ENCODE data around the gene SPECC1L.

The SPECC1L gene

GRCh38 chr22:24431309-24432034 lies 160.8 kb downstream of the SPECC1L start:
- no peak for DNase-seq

- DNase-seq: no peak
Measured at GRCh38 chr22:24432059-24432853, 161.6 kb downstream of the SPECC1L start.

GRCh38 chr22:24433001-24433827 lies 162.6 kb downstream of the SPECC1L start:
- DNase-seq: no peak

DNA sequence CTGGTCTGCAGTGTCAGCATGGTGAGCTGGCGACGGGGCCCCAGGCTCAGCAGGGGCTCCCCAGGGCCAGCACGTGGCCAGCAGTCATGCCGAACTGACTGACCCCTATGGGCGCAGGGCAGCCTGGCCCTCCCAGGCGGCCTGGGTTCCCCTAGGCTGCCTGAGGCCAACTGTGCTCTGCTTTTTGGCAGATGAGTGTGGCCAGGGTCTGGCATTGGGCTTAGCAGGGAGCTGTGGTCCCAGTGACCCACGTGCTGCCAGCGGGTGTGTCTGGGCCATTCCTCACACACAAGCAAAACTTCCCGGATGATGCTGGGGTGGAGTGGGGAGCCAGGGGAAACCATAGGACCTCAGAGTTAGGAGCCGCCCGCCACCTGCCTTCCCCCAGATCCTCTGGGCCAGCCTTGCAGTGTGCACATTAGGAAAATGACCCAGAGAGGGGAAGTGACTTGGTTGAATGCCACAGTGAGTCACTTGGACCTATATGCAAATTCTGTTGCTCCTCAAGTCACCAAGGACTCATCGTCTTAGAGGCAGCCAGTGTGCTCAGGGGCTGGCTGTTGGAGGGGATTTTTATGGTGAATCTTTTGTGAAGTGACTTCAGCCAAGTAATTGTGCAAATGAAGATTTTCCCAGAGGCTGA lies 163.3 kb downstream of the SPECC1L start:
- DNase-seq: no peak

DNA sequence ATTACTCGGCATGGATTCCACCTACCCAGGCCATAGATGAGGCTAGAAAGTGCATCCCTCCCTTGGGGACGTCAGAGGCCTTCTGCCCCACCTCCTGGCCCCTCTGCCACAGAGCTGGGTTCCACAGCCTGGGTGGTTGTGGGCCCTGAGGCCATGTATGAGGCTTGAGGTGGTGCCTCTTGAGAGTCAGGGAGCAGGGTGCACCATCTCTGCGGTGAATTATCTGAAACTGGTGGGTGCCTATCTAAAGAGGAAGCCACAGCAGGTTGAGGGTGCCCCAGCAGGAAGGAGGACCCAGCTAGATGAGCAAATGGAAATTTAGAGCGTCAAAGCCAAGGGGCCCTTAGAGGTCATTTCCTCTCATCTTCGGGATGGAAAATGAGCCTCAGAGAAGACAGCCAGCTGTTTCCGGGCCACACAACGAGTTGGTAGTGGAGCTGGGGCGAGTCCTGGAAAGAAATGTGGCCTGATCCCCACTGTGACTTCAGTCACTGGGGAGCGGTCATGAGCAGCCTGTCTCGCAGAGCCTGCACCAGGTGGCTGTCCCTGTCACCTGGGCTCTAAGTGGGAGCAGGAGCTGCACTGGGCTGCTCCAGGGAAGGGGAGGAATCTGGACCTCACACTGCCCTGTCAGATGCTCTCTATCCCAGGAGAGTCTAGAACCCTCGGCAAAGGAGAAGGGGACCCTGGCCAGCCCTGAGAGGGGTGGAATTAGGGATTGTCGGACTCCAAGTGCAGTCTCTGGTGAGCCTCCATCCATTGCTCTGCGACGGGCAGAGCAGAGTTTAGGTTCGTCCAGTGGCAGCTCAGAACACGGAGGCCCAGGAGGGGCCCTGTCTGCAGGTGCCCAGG lies 164.1 kb downstream of the SPECC1L start:
- DNase-seq: peak; percentile 84

GRCh38 chr22:24435323-24435645 lies 164.7 kb downstream of the SPECC1L start:
- DNase-seq: no peak

DNA sequence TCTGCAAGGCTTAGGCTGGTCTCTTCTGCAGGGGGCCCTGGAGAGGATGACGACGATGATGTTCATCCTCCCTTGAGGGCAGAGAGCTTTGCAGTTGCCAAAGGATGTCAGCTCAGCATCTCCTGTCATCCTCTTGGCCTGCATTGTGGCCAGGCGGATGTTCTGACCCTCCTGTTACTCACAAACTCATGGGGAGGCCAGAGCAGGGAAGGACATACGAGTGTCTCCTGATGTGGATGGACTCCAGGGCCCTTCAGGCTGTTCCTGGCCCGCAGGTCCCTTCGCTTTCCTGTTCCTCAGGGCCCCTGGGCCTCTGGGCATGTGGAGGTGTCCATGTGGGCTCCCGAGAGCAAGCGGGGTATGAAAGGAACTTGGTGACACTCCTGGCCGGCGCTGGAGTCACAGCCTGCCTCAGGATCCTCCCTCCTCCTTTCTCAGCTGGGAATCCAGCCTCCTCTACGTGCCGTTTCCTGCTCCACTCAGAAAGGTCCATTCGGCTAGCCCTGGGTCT lies 165.3 kb downstream of the SPECC1L start:
- DNase-seq: no peak

- no peak for DNase-seq
Measured at GRCh38 chr22:24436553-24436952, 165.9 kb downstream of the SPECC1L start.

DNA sequence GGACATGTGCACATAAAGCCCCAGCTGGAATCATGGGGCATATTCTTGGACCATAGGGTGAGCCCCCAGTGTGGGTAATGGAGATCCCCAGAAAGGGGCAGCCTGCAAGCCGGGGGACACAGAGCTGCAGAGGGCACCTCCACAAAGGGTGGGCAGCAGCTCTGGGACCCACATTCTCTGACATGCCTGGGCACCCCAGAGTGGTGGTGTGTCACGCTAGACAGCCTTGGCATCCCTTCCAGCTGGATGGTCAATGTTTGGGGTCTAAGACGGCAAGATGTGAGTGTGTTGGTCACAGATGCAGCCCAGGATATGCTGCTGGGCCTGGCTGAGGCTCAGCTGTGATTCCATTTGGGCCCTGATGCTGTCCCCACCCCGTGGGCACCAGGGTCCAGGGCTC lies 166.5 kb downstream of the SPECC1L start:
- no peak for DNase-seq

DNA sequence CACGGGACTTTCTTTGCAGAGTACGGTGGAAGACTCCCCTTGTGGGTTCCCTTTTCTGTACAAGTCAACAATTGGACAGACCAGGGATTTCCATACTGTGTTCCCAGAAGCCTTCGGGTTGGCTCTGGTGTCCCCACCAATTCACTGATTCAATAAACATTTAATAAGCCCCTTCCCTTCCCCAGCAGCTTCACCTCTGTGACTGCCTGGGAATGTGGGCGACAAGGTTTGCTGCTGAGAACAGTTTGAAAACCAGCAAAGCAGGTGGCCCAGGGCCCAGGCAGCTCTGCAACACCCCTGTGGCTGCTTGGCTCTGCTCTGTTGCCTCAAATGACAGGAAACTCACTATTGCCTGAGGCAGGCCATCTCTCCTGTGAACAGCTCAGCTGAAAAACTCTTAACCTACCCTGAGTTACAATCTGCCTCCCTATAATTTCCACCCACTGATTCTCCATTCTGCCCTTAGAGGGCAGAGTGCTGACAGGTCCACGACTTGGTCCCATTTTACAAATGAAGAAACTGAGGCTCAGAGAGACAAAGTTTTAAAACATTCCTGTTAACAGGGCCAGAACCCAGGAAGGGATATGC lies 167.2 kb downstream of the SPECC1L start:
- no peak for DNase-seq

DNA sequence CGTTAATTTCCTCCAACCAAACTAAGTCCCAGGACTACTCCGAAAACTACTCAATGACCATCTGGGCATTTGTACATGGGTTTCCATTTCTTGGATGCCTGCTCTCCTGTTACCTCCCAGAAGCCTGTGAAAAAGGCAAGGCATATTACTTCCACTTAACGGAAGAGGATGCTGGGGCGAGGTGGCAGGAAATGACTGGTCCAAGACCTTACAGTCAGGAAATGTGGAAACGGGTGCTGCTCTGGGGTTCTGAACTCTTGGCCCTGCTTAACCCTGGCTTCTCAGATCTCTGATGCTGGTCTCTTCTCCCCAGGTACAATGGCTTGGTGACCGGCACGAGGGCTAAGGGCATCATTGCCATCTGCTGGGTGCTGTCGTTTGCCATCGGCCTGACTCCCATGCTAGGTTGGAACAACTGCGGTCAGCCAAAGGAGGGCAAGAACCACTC lies 169.7 kb downstream of the SPECC1L start:
- DNase-seq: no peak

DNA sequence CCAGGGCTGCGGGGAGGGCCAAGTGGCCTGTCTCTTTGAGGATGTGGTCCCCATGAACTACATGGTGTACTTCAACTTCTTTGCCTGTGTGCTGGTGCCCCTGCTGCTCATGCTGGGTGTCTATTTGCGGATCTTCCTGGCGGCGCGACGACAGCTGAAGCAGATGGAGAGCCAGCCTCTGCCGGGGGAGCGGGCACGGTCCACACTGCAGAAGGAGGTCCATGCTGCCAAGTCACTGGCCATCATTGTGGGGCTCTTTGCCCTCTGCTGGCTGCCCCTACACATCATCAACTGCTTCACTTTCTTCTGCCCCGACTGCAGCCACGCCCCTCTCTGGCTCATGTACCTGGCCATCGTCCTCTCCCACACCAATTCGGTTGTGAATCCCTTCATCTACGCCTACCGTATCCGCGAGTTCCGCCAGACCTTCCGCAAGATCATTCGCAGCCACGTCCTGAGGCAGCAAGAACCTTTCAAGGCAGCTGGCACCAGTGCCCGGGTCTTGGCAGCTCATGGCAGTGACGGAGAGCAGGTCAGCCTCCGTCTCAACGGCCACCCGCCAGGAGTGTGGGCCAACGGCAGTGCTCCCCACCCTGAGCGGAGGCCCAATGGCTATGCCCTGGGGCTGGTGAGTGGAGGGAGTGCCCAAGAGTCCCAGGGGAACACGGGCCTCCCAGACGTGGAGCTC lies 170.2 kb downstream of the SPECC1L start:
- DNase-seq: no peak

GRCh38 chr22:24441406-24442351 lies 171.0 kb downstream of the SPECC1L start:
- DNase-seq: no peak

DNA sequence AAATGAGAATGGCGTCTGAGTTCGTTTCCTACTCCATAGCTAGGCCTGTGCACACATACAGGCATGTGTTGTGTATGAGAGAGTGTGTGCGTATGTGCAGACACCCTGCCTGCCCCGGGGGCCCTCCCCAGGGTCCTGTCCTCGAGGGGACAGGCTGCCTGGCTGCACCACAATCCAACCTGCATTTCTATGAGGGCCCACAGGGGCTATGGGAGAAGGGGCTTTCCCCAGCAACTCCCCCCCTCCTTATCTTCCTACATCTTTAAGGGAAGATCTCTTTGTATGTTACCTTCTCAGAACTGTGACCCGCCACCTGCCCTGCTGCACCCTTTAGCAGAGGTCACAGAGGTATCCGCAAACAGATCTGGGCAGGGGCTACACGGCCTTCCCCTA lies 171.7 kb downstream of the SPECC1L start:
- no peak for DNase-seq

- no peak for DNase-seq
Measured at GRCh38 chr22:24443668-24444067, 173.0 kb downstream of the SPECC1L start.

DNA sequence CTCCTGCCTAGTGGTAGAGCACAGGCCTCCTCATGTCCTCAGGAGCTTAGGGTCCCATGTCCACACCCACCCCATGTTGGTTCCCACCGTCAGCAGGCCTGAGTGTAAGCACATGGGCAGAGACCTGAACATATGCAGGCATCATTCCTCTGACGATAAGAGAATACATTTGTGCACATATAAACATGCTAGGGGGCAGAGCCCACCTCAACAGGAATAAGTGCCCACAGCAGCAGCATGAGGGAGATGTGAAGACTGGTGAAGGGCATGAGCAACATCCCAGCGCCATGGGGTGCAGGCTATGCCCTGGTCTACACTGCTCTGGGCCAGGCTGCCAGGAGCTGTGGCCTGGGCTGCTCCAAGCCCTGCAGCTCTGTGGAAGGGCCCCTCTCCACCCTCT lies 173.6 kb downstream of the SPECC1L start:
- no peak for DNase-seq

- no peak for DNase-seq
Measured at GRCh38 chr22:24444729-24445466, 174.3 kb downstream of the SPECC1L start.

GRCh38 chr22:24445481-24446259 lies 175.0 kb downstream of the SPECC1L start:
- no peak for DNase-seq
